ENCODE results near the gene SIX1. TPM values are rescaled to one million over a fixed set of nuclear protein-coding genes. Genes with fewer than 3 reads are reported as not detected.

The SIX1 gene
- total and polyA plus RNA-seq, 2 of the 13 experiments (the other 11 are each of a cell fraction or from before 2014, with no cell fraction given): 1.7 to 6.5 TPM

DNA sequence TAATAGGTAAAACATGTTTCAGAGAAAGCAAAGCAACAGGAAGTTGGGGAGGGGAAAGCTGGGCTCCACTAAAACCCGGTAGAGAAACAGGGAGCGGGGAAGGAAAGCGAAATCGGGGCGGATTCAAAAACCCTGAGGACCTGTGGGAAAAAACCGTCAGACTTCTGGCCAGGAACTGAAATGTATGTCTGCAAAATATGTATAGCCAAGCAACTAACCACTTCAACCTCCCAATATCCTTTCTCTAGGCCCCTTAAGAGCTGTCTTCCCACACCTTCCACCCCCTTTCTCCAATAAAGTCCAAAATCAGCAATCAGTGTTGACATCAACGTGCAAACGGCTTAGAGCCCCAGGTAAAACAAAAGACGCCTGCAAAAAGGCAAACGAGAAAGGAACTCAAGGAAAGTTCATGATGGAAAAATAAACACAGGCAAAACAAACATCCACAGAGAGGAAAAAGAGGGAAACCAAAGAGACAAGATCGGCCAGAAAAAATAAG, 32.8 kb downstream of the SIX1 start (continued):
- TF ChIP-seq, protein P1, sequence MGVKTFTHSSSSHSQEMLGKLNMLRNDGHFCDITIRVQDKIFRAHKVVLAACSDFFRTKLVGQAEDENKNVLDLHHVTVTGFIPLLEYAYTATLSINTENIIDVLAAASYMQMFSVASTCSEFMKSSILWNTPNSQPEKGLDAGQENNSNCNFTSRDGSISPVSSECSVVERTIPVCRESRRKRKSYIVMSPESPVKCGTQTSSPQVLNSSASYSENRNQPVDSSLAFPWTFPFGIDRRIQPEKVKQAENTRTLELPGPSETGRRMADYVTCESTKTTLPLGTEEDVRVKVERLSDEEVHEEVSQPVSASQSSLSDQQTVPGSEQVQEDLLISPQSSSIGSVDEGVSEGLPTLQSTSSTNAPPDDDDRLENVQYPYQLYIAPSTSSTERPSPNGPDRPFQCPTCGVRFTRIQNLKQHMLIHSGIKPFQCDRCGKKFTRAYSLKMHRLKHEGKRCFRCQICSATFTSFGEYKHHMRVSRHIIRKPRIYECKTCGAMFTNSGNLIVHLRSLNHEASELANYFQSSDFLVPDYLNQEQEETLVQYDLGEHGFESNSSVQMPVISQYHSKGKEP (CRISPR knock-in tag; IDR thresholded peaks at IDR 0.05): no peak
- TF ChIP-seq FOXC1 (CRISPR knock-in tag; IDR thresholded peaks at IDR 0.05; ENCODE audit: borderline replicate concordance): no peak
- no peak for TF ChIP-seq HNRNPLL (IDR thresholded peaks at IDR 0.05; ENCODE audit: low read depth, low read length, poor library complexity, severe bottlenecking)
- no peak for TF ChIP-seq ZNF780A (CRISPR knock-in tag; IDR thresholded peaks at IDR 0.05)
- TF ChIP-seq, protein P2, sequence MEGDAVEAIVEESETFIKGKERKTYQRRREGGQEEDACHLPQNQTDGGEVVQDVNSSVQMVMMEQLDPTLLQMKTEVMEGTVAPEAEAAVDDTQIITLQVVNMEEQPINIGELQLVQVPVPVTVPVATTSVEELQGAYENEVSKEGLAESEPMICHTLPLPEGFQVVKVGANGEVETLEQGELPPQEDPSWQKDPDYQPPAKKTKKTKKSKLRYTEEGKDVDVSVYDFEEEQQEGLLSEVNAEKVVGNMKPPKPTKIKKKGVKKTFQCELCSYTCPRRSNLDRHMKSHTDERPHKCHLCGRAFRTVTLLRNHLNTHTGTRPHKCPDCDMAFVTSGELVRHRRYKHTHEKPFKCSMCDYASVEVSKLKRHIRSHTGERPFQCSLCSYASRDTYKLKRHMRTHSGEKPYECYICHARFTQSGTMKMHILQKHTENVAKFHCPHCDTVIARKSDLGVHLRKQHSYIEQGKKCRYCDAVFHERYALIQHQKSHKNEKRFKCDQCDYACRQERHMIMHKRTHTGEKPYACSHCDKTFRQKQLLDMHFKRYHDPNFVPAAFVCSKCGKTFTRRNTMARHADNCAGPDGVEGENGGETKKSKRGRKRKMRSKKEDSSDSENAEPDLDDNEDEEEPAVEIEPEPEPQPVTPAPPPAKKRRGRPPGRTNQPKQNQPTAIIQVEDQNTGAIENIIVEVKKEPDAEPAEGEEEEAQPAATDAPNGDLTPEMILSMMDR (CRISPR knock-in tag; IDR thresholded peaks at IDR 0.05): no peak
- TF ChIP-seq HCFC1 (IDR thresholded peaks at IDR 0.05; ENCODE audit: low read depth, low read length): no peak
- TF ChIP-seq ZNF446 (CRISPR knock-in tag; IDR thresholded peaks at IDR 0.05): no peak
- TF ChIP-seq FLYWCH1 (CRISPR knock-in tag; IDR thresholded peaks at IDR 0.05): no peak
- TF ChIP-seq, protein P3, sequence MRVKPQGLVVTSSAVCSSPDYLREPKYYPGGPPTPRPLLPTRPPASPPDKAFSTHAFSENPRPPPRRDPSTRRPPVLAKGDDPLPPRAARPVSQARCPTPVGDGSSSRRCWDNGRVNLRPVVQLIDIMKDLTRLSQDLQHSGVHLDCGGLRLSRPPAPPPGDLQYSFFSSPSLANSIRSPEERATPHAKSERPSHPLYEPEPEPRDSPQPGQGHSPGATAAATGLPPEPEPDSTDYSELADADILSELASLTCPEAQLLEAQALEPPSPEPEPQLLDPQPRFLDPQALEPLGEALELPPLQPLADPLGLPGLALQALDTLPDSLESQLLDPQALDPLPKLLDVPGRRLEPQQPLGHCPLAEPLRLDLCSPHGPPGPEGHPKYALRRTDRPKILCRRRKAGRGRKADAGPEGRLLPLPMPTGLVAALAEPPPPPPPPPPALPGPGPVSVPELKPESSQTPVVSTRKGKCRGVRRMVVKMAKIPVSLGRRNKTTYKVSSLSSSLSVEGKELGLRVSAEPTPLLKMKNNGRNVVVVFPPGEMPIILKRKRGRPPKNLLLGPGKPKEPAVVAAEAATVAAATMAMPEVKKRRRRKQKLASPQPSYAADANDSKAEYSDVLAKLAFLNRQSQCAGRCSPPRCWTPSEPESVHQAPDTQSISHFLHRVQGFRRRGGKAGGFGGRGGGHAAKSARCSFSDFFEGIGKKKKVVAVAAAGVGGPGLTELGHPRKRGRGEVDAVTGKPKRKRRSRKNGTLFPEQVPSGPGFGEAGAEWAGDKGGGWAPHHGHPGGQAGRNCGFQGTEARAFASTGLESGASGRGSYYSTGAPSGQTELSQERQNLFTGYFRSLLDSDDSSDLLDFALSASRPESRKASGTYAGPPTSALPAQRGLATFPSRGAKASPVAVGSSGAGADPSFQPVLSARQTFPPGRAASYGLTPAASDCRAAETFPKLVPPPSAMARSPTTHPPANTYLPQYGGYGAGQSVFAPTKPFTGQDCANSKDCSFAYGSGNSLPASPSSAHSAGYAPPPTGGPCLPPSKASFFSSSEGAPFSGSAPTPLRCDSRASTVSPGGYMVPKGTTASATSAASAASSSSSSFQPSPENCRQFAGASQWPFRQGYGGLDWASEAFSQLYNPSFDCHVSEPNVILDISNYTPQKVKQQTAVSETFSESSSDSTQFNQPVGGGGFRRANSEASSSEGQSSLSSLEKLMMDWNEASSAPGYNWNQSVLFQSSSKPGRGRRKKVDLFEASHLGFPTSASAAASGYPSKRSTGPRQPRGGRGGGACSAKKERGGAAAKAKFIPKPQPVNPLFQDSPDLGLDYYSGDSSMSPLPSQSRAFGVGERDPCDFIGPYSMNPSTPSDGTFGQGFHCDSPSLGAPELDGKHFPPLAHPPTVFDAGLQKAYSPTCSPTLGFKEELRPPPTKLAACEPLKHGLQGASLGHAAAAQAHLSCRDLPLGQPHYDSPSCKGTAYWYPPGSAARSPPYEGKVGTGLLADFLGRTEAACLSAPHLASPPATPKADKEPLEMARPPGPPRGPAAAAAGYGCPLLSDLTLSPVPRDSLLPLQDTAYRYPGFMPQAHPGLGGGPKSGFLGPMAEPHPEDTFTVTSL (CRISPR knock-in tag; IDR thresholded peaks at IDR 0.05; ENCODE audit: borderline replicate concordance): peak; percentile 70; the same call in 1 of the 2 replicates
- TF ChIP-seq ZNF747 (CRISPR knock-in tag; IDR thresholded peaks at IDR 0.05; ENCODE audit: borderline replicate concordance): no peak
- TF ChIP-seq, protein P4, sequence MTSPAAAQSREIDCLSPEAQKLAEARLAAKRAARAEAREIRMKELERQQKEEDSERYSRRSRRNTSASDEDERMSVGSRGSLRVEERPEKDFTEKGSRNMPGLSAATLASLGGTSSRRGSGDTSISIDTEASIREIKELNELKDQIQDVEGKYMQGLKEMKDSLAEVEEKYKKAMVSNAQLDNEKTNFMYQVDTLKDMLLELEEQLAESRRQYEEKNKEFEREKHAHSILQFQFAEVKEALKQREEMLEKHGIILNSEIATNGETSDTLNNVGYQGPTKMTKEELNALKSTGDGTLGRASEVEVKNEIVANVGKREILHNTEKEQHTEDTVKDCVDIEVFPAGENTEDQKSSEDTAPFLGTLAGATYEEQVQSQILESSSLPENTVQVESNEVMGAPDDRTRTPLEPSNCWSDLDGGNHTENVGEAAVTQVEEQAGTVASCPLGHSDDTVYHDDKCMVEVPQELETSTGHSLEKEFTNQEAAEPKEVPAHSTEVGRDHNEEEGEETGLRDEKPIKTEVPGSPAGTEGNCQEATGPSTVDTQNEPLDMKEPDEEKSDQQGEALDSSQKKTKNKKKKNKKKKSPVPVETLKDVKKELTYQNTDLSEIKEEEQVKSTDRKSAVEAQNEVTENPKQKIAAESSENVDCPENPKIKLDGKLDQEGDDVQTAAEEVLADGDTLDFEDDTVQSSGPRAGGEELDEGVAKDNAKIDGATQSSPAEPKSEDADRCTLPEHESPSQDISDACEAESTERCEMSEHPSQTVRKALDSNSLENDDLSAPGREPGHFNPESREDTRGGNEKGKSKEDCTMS (CRISPR knock-in tag; conservative IDR thresholded peaks at IDR 0.05): no peak
- no peak for TF ChIP-seq ZSCAN21 (CRISPR knock-in tag; IDR thresholded peaks at IDR 0.05; ENCODE audit: borderline replicate concordance)
- TF ChIP-seq IRF2 (CRISPR knock-in tag; IDR thresholded peaks at IDR 0.05): no peak
- TF ChIP-seq, protein P5, sequence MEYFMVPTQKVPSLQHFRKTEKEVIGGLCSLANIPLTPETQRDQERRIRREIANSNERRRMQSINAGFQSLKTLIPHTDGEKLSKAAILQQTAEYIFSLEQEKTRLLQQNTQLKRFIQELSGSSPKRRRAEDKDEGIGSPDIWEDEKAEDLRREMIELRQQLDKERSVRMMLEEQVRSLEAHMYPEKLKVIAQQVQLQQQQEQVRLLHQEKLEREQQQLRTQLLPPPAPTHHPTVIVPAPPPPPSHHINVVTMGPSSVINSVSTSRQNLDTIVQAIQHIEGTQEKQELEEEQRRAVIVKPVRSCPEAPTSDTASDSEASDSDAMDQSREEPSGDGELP (IDR thresholded peaks at IDR 0.05; ENCODE audit: borderline replicate concordance, low read depth): no peak
- TF ChIP-seq ZSCAN22 (CRISPR knock-in tag; IDR thresholded peaks at IDR 0.05): no peak
- peak; percentile 43; the same call in 1 of the 2 replicates for TF ChIP-seq PPARG (CRISPR knock-in tag; conservative IDR thresholded peaks at IDR 0.05)
